Endodermal cell (in vitro differentiated cells): ENCODE results near the gene HEBP2. TPM values are rescaled to one million over a fixed set of nuclear protein-coding genes. Genes with fewer than 3 reads are reported as not detected.
"Not testable (repeated sequence)": the region's sequence is repeated elsewhere in the genome, so short reads cannot be mapped to it uniquely, and the experiment has no call there.

Experiments used
- DNase-seq: peaks from one replicate; pipeline ENCODE4 v3.0.0-alpha.2; 2017
- H3K27ac ChIP-seq: 2 replicates; pipeline ENCODE4 v1.5.1; 2013; ENCODE audit warnings: mild to moderate bottlenecking, low read depth, low read length, moderate library complexity
- H3K27me3 ChIP-seq: 2 replicates; pipeline ENCODE4 v1.6.1; 2013; ENCODE audit warnings: mild to moderate bottlenecking, low read length, moderate library complexity; ENCODE audit not compliant: insufficient read depth, control insufficient read depth, poor library complexity, severe bottlenecking
- H3K36me3 ChIP-seq: 2 replicates; pipeline ENCODE4 v1.7.0; 2013; ENCODE audit warnings: mild to moderate bottlenecking, low read length, moderate library complexity; ENCODE audit not compliant: control insufficient read depth, insufficient read depth
- H3K4me1 ChIP-seq: one replicate; pipeline ENCODE4 v1.7.0; 2013; ENCODE audit warnings: low read length; ENCODE audit not compliant: control insufficient read depth, insufficient read depth
- H3K4me3 ChIP-seq: 2 replicates; pipeline ENCODE4 v1.5.1; 2013; ENCODE audit warnings: mild to moderate bottlenecking, low read length, moderate library complexity
- H3K9ac ChIP-seq: 2 replicates; pipeline ENCODE4 v1.6.1; 2013; ENCODE audit warnings: mild to moderate bottlenecking, low read length, moderate library complexity; ENCODE audit not compliant: poor library complexity, severe bottlenecking; ENCODE audit errors: extremely low read depth
- H3K9me3 ChIP-seq: 2 replicates; pipeline ENCODE4 v1.6.1; 2013; ENCODE audit warnings: mild to moderate bottlenecking, low read length, moderate library complexity; ENCODE audit not compliant: control insufficient read depth
- H3K27ac Mint-ChIP-seq: 2 replicates; pipeline ENCODE4 v1.8.0; 2020; ENCODE audit warnings: mixed read lengths
- H3K27me3 Mint-ChIP-seq: 2 replicates; pipeline ENCODE4 v1.8.0; 2021; ENCODE audit warnings: mild to moderate bottlenecking, mixed read lengths; ENCODE audit not compliant: insufficient read depth
- H3K36me3 Mint-ChIP-seq: 2 replicates; pipeline ENCODE4 v1.8.0; 2020; ENCODE audit warnings: low read depth, mixed read lengths
- H3K4me1 Mint-ChIP-seq: 2 replicates; pipeline ENCODE4 v1.8.0; 2020; ENCODE audit warnings: mixed read lengths
- H3K4me3 Mint-ChIP-seq: 2 replicates; pipeline ENCODE4 v1.8.0; 2020; ENCODE audit warnings: mild to moderate bottlenecking, moderate library complexity, mixed read lengths
- H3K9me3 Mint-ChIP-seq: 2 replicates; pipeline ENCODE4 v1.8.0; 2020; ENCODE audit warnings: mild to moderate bottlenecking, mixed read lengths
- WGBS, 2 experiments: methylation state at CpG; one replicate each; pipeline versions ENCODE4 v1.1.5 to v1.1.7; 2013; ENCODE audit warnings: missing lambda C conversion rate in 2 of 2, mixed read lengths in 1 of 2; ENCODE audit not compliant: insufficient coverage in 1 of 2, insufficient read length in 1 of 2; 5-methylcytosine and 5-hydroxymethylcytosine counted together
- long read RNA-seq, 4 experiments: library from polyadenylated mRNA in 2 of 4; library from RNA in 1 of 4; library from capped mRNA in 1 of 4; stranded (forward) in 3 of 4; unstranded in 1 of 4; transcript quantifications; one replicate each; pipeline ENCODE4 v2.0.0, GENCODE V29; 2020 to 2021; ENCODE audit warnings: inconsistent platforms in 1 of 4
- polyA plus RNA-seq, 2 experiments: library from polyadenylated mRNA; stranded (reverse); fragments of 50-300 nt; gene quantifications; one replicate each; pipeline ENCODE4 v1.2.3, GENCODE V29; 2013
- total RNA-seq, 2 donors: library from RNA; stranded (reverse); fragmentation: NEBNext Ultra II Directional in 1 of 2; extraction: Animal tissue kit (Norgen Biotek cat#: 25700) in 1 of 2; gene quantifications; 2 replicates in 1 of 2; 3 replicates in 1 of 2; pipeline ENCODE4 v1.2.1, GENCODE V29; 2021
- TF ChIP-seq, protein P1 (sequence below): fragments of 200-600 bp; sonication (generic); conservative IDR thresholded peaks from 2 replicates; pipeline ENCODE4 v1.5.0; 2021; ENCODE audit warnings: antibody characterized with exemption, mild to moderate bottlenecking

HEBP2 gene, protein sequence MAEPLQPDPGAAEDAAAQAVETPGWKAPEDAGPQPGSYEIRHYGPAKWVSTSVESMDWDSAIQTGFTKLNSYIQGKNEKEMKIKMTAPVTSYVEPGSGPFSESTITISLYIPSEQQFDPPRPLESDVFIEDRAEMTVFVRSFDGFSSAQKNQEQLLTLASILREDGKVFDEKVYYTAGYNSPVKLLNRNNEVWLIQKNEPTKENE
- total RNA-seq: 10 to 100 TPM; 53.9 to 95.7 TPM
- polyA plus RNA-seq (2013, experiment 1 of 2): 43.0 TPM
- 50.2 TPM for polyA plus RNA-seq (2013, experiment 2 of 2)
- long read RNA-seq, experiment 1, full-length matches to known transcripts: 51 of 60 reads
- long read RNA-seq, experiment 1, partial matches to known transcripts: 3 of 60 reads
- long read RNA-seq, experiment 1, other reads (novel, unspliced or antisense): 6 of 60 reads
- long read RNA-seq, experiment 2, full-length matches to known transcripts: 130 of 138 reads
- long read RNA-seq, experiment 2, partial matches to known transcripts: 2 of 138 reads
- long read RNA-seq, experiment 2, other reads (novel, unspliced or antisense): 6 of 138 reads
- long read RNA-seq, experiment 3, full-length matches to known transcripts: 2 of 9 reads
- long read RNA-seq, experiment 3, partial matches to known transcripts: 7 of 9 reads
- long read RNA-seq, experiment 3, other reads (novel, unspliced or antisense): 0 of 9 reads
- long read RNA-seq, experiment 4: 0 reads

GRCh38 chr6:138403801-138404665 is at the start of gene HEBP2:
HEBP2 (plus strand) TSS chr6:138404223; CDS start chr6:138404496, 273 bp downstream.
- H3K27me3 ChIP-seq: no peaks in the 10 kb centered on the region
- DNase-seq: peak; percentile 100
- Mint-ChIP-seq H3K9me3 (no peaks in the 10 kb centered on the region), H3K4me1 (peaks cover 13% of the 10 kb centered on the region), H3K27me3 (no peaks in the 10 kb centered on the region), H3K36me3 (peaks cover 28% of the 10 kb centered on the region), H3K27ac (peak within 1 kb of the TSS; percentile 92), H3K4me3 (peak within 1 kb of the TSS; percentile 90)
- H3K9ac ChIP-seq: peak within 1 kb of the TSS; percentile 78
- TF ChIP-seq, protein P1, sequence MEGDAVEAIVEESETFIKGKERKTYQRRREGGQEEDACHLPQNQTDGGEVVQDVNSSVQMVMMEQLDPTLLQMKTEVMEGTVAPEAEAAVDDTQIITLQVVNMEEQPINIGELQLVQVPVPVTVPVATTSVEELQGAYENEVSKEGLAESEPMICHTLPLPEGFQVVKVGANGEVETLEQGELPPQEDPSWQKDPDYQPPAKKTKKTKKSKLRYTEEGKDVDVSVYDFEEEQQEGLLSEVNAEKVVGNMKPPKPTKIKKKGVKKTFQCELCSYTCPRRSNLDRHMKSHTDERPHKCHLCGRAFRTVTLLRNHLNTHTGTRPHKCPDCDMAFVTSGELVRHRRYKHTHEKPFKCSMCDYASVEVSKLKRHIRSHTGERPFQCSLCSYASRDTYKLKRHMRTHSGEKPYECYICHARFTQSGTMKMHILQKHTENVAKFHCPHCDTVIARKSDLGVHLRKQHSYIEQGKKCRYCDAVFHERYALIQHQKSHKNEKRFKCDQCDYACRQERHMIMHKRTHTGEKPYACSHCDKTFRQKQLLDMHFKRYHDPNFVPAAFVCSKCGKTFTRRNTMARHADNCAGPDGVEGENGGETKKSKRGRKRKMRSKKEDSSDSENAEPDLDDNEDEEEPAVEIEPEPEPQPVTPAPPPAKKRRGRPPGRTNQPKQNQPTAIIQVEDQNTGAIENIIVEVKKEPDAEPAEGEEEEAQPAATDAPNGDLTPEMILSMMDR: peak; percentile 88
- H3K36me3 ChIP-seq: peaks cover 34% of the 10 kb centered on the region
- no peaks in the 10 kb centered on the region for H3K4me1 ChIP-seq
- no peaks in the 10 kb centered on the region for H3K9me3 ChIP-seq
- peak within 1 kb of the TSS; percentile 96 for H3K4me3 ChIP-seq
- peak within 1 kb of the TSS; percentile 5 for H3K27ac ChIP-seq
- WGBS, 2 experiments: 0 to 2% methylated on average over 37 to 91 of the region's 92 CpGs

DNA sequence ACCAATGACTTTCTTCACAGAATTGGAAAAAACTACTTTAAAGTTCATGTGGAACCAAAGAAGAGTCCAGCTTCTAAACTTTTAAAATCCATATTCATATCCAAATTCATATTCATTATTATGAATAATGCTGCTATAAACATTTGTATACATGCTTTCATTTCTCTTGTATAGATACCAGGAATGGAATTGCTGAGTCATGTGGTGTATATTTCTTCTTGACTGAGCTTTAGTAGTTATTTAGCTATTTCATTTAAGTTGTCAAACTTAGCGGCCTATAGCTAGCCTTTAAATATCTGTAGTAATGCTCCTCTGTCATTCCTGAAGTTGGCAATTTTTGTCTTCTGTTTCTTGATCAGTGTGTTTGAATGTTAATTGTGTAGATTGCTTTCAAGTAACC is 46.1 kb upstream of the HEBP2 start:
- Mint-ChIP-seq H3K4me1 (peaks cover 4% of the 10 kb centered on the region), H3K27me3 (no peaks in the 10 kb centered on the region), H3K4me3 (no peak overlapping the region), H3K36me3 (peaks cover 2% of the 10 kb centered on the region), H3K27ac (no peak overlapping the region), H3K9me3 (peaks cover 4% of the 10 kb centered on the region)
- Histone ChIP-seq H3K4me1 (no peaks in the 10 kb centered on the region), H3K9me3 (no peaks in the 10 kb centered on the region), H3K4me3 (no peak overlapping the region), H3K36me3 (no peaks in the 10 kb centered on the region), H3K9ac (no peak overlapping the region), H3K27ac (no peak overlapping the region), H3K27me3 (no peaks in the 10 kb centered on the region)
- TF ChIP-seq, protein P1: no peak
- 95% methylated on average over 1 of the region's 1 CpG; no CpG with 5 or more reads in 1 of the 2 experiments for WGBS, 2 experiments
- no peak for DNase-seq

GRCh38 chr6:138368684-138369083 is 35.3 kb upstream of the HEBP2 start:
- DNase-seq, H3K27me3 Mint-ChIP-seq, H3K4me3 ChIP-seq, H3K27ac Mint-ChIP-seq, H3K9me3 ChIP-seq, H3K36me3 Mint-ChIP-seq, H3K36me3 ChIP-seq, H3K4me3 Mint-ChIP-seq, H3K9ac ChIP-seq, H3K27me3 ChIP-seq, H3K27ac ChIP-seq: not testable (repeated sequence)
- WGBS, 2 experiments: 84 to 96% methylated on average over 6 to 8 of the region's 8 CpGs
- peaks cover 35% of the 10 kb centered on the region for H3K4me1 Mint-ChIP-seq
- H3K9me3 Mint-ChIP-seq: peaks cover 18% of the 10 kb centered on the region
- H3K4me1 ChIP-seq: peaks cover 11% of the 10 kb centered on the region
